A549 (cell line): ENCODE data around the gene FKBP8. TPM values are rescaled to one million over a fixed set of nuclear protein-coding genes. Genes with fewer than 3 reads are reported as not detected.

ENCODE experiments used
- ATAC-seq, 2 experiments: fragments of 200-7000 bp in 1 of 2; fragments of >200 bp in 1 of 2; cut with Nextera tagmentation in 1 of 2; cut with Tn5 transposase in 1 of 2; 3 replicates each; pipeline versions ENCODE4 v1.8.0 to v1.9.1; 2018 to 2020; ENCODE audit warnings: mild to moderate bottlenecking in 1 of 2, moderate library complexity in 1 of 2
- CTCF ChIA-PET: fragments of 300-600 bp; sonication (Branson Sonifier 250); formaldehyde crosslinking; extraction: SDS; loops from one replicate; lab custom pipeline; 2021; ENCODE audit warnings: antibody characterized with exemption, inconsistent platforms; lab: Yijun Ruan, JAX
- POLR2A ChIA-PET: fragments of 350-600 bp; formaldehyde crosslinking; extraction: SDS; loops from one replicate; lab custom pipeline; 2021; ENCODE audit warnings: antibody characterized with exemption, inconsistent platforms; lab: Yijun Ruan, JAX
- DNase-seq, 2 experiments: peaks; one replicate each; pipeline versions ENCODE4 v3.0.0 to v3.0.0-alpha.2; 2011 to 2016; ENCODE audit warnings: low read depth in 1 of 2, low spot score in 1 of 2
- FAIRE-seq: peaks from 2 replicates; lab custom pipeline; 2011; peaks lifted over from hg19 to GRCh38; lab: Jason Lieb, UNC
- H3K27ac ChIP-seq, 2 experiments: fragments of >200 bp; sonication (Bioruptor Twin); formaldehyde crosslinking; 3 replicates each; pipeline ENCODE4 v1.5.1; 2016 to 2017
- H3K4me1 ChIP-seq: fragments of >200 bp; sonication (Bioruptor Twin); formaldehyde crosslinking; 3 replicates; pipeline ENCODE4 v1.6.1; 2016
- H3K4me2 ChIP-seq: fragments of >200 bp; sonication (Bioruptor Twin); formaldehyde crosslinking; 3 replicates; pipeline ENCODE4 v1.6.1; 2016
- H3K4me3 ChIP-seq: fragments of >200 bp; sonication (Bioruptor Twin); formaldehyde crosslinking; 3 replicates; pipeline ENCODE4 v1.5.1; 2016
- H3K9me3 ChIP-seq: fragments of >200 bp; sonication (Bioruptor Twin); formaldehyde crosslinking; 3 replicates; pipeline ENCODE4 v1.6.1; 2016
- CBX8 ChIP-seq: fragments of 200-600 bp; sonication (generic); IDR thresholded peaks from 2 replicates; pipeline ENCODE4 v1.6.1; 2016
- HDAC2 ChIP-seq: fragments of 200-600 bp; sonication (generic); IDR thresholded peaks from 2 replicates; pipeline ENCODE4 v1.6.1; 2016
- HOXA7 ChIP-seq: fragments of 250-450 bp; sonication (Bioruptor Pico); IDR thresholded peaks from 2 replicates; pipeline ENCODE4 v1.5.0; 2020; ENCODE audit warnings: mild to moderate bottlenecking, moderate library complexity
- HOXB5 ChIP-seq: fragments of 250-450 bp; sonication (Bioruptor Pico); IDR thresholded peaks from 2 replicates; pipeline ENCODE4 v1.5.0; 2020; ENCODE audit warnings: mild to moderate bottlenecking, moderate library complexity
- JUN ChIP-seq, 2 experiments: fragments of >200 bp; sonication (Bioruptor Twin); formaldehyde crosslinking; IDR thresholded peaks; 2 replicates in 1 of 2; 3 replicates in 1 of 2; pipeline ENCODE4 v1.6.1; 2016 to 2017
- KDM1A ChIP-seq: fragments of 200-600 bp; sonication (generic); IDR thresholded peaks from 2 replicates; pipeline ENCODE4 v1.6.1; 2016; ENCODE audit warnings: low read depth, mild to moderate bottlenecking
- KDM5A ChIP-seq: fragments of 200-600 bp; sonication (generic); IDR thresholded peaks from 2 replicates; pipeline ENCODE4 v1.6.1; 2016; ENCODE audit warnings: antibody characterized with exemption, mild to moderate bottlenecking
- MAFK ChIP-seq: fragments of 450-650 bp; IDR thresholded peaks from 2 replicates; pipeline ENCODE4 v1.6.1; 2014; ENCODE audit not compliant: partially characterized antibody
- MYC ChIP-seq: IDR thresholded peaks from 2 replicates; pipeline ENCODE4 v1.6.1; 2012; ENCODE audit warnings: mild to moderate bottlenecking, inconsistent platforms, low read length, improper control_type of control experiment, borderline replicate concordance
- PHF8 ChIP-seq: fragments of 200-600 bp; sonication (generic); IDR thresholded peaks from 2 replicates; pipeline ENCODE4 v1.6.1; 2016; ENCODE audit warnings: low read depth, mild to moderate bottlenecking, antibody characterized with exemption, moderate library complexity, borderline replicate concordance
- POLR2A ChIP-seq: IDR thresholded peaks from 2 replicates; pipeline ENCODE4 v1.6.1; 2012; ENCODE audit warnings: mild to moderate bottlenecking, low read length
- TFCP2L1 ChIP-seq: fragments of 250-450 bp; sonication (Bioruptor Pico); IDR thresholded peaks from 2 replicates; pipeline ENCODE4 v1.5.0; 2021; ENCODE audit warnings: mild to moderate bottlenecking
- WGBS: methylation state at CpG from one replicate; pipeline ENCODE4 v1.1.6; 2017; ENCODE audit errors: missing lambda C conversion rate; 5-methylcytosine and 5-hydroxymethylcytosine counted together
- polyA plus RNA-seq, 4 experiments: library from polyadenylated mRNA; depleted of rRNA in 3 of 4; stranded (reverse); fragments of >200 nt; fragmentation: RNase III in 1 of 4; extraction: RNeasy Plus Mini Kit Qiagen cat#74134 plus additional on column Dnase treatment in 1 of 4; gene quantifications; 2 replicates in 3 of 4; 3 replicates in 1 of 4; pipeline ENCODE4 v1.2.3, GENCODE V29; 2011 to 2017
- TF ChIP-seq, protein P1 (sequence below): fragments of >200 bp; sonication (Bioruptor Twin); formaldehyde crosslinking; IDR thresholded peaks from 3 replicates; pipeline ENCODE4 v1.6.1; 2016
- TF ChIP-seq, protein P2 (sequence below): fragments of 450-650 bp; IDR thresholded peaks from 2 replicates; pipeline ENCODE4 v1.6.1; 2014; ENCODE audit warnings: antibody characterized with exemption
- TF ChIP-seq, protein P3 (sequence below): IDR thresholded peaks from 2 replicates; pipeline ENCODE4 v1.6.1; 2012
- TF ChIP-seq, protein P4 (sequence below): IDR thresholded peaks from 2 replicates; pipeline ENCODE4 v1.6.1; 2012; ENCODE audit warnings: low read depth, borderline replicate concordance

FKBP8 gene
- polyA plus RNA-seq, 2 of the 4 experiments (the other 2 are of a cell fraction) = 56.1 to 123 TPM

DNA sequence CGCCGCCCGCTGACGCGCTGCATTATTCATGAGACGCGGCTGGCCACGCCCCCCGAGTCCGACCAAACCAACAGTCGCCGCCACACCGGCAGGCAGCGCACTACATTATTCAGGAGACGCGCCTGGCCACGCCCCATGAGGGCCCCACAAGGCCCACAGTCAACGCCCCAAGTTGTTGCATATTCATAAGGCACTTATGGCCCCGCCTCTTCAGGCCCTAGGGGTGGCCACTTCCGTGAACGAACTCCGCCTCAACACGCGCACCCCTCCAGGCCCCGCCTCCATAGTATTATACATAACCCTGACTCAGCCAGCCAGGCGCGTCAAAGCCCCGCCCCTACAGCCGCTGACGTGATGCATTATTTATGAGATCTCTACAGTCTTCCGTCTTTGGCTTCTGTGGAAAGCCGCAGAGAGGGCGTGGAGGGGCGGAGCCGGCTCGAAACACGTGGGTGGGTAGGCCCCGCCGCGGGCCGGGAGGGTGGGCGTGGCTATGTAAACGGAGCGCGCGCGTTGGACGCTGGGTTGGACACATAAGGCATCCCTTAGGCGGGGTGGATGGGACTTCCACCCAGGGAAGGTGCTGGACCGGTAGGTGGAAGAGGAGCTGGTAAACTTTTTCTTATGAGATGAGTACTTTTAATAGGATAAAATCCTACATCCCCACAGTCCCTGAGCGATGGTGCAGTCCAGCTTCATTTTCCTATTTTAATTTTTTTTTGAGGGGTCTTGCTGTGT lies 21.1 kb downstream of the FKBP8 start:
- H3K4me2 ChIP-seq = peak overlapping the region; percentile 50
- WGBS = 2% methylated on average over 18 of the region's 51 CpGs
- peak; percentile 88 to 100 for DNase-seq
- CTCF ChIA-PET = interaction anchor here (0.6 to 1.4 kb wide), 8 partner anchors 40 to 455 kb away, joined by 3 to 6 read pairs (median 3); no protein-coding TSS in a partner anchor
- H3K27ac ChIP-seq = peak overlapping the region; percentile 51 to 97
- 0 out of 2 replicates have a peak, but pooled peaks have one; percentile 65 for TF ChIP-seq KDM1A
- peak; percentile 67; the same call in 1 of the 2 replicates for TF ChIP-seq PHF8
- TF ChIP-seq MYC = peak; percentile 74
- TF ChIP-seq, protein P1, sequence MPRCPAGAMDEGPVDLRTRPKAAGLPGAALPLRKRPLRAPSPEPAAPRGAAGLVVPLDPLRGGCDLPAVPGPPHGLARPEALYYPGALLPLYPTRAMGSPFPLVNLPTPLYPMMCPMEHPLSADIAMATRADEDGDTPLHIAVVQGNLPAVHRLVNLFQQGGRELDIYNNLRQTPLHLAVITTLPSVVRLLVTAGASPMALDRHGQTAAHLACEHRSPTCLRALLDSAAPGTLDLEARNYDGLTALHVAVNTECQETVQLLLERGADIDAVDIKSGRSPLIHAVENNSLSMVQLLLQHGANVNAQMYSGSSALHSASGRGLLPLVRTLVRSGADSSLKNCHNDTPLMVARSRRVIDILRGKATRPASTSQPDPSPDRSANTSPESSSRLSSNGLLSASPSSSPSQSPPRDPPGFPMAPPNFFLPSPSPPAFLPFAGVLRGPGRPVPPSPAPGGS = peak; percentile 50; the same call in 1 of the 3 replicates
- TF ChIP-seq POLR2A = peak; percentile 62
- TF ChIP-seq, protein P2, sequence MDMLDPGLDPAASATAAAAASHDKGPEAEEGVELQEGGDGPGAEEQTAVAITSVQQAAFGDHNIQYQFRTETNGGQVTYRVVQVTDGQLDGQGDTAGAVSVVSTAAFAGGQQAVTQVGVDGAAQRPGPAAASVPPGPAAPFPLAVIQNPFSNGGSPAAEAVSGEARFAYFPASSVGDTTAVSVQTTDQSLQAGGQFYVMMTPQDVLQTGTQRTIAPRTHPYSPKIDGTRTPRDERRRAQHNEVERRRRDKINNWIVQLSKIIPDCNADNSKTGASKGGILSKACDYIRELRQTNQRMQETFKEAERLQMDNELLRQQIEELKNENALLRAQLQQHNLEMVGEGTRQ = peak; percentile 46; the same call in 1 of the 2 replicates
- TF ChIP-seq MAFK = peak; percentile 87
- TF ChIP-seq, protein P3, sequence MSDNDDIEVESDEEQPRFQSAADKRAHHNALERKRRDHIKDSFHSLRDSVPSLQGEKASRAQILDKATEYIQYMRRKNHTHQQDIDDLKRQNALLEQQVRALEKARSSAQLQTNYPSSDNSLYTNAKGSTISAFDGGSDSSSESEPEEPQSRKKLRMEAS = peak; percentile 21
- TF ChIP-seq CBX8 = no peak
- TF ChIP-seq, protein P4, sequence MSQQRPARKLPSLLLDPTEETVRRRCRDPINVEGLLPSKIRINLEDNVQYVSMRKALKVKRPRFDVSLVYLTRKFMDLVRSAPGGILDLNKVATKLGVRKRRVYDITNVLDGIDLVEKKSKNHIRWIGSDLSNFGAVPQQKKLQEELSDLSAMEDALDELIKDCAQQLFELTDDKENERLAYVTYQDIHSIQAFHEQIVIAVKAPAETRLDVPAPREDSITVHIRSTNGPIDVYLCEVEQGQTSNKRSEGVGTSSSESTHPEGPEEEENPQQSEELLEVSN = no peak
- no peak for TF ChIP-seq HDAC2
- no peak for TF ChIP-seq HOXA7 (CRISPR knock-in tag)
- TF ChIP-seq, all 56 proteins: peak for 8
- H3K4me1 ChIP-seq = peaks cover 9% of the 10 kb centered on the region
- ATAC-seq (peak; percentile 88 to 91), FAIRE-seq (no peak)
- no peaks in the 10 kb centered on the region for H3K9me3 ChIP-seq
- H3K4me3 ChIP-seq = peak overlapping the region; percentile 100
- POLR2A ChIA-PET = interaction anchor here (0.7 to 1.0 kb wide), 2 partner anchors 35 to 36 kb away, joined by 3 to 5 read pairs; partner anchors contain the start of gene KXD1

DNA sequence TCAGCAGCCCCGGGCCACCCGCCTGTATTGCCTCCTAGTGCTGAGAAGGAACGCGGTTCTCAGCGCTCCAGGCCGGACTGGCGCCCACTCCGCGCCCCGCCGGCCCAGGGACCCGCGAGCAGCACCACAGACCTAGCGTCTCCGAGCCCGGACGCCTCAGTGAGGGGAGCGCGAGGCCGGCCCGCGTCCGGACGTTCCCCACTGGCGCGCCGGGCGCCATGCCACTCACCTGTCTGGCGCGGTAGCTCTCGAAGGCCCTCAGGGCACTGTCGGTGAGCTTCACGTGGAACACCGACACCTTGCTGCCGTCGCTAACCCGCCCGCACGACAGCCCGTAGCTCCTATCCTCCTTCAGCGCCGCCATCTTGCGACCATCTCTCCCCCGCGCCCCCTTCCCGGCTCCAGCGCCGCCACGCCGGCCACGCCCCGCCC lies 21.7 kb downstream of the FKBP8 start, which contains the start of gene ELL:
ELL (minus strand) TSS at position 379 of the 432 bp plus-strand sequence; CDS start at position 364, 15 bp downstream.
- no peak for DNase-seq
- Histone ChIP-seq H3K4me3 (peak within 1 kb of the TSS; percentile 100), H3K9me3 (no peaks in the 10 kb centered on the region), H3K4me1 (peaks cover 9% of the 10 kb centered on the region), H3K4me2 (peak within 1 kb of the TSS; percentile 99), H3K27ac (peak within 1 kb of the TSS; percentile 96 to 97)
- FAIRE-seq = no peak
- ChIA-PET POLR2A (interaction anchor here (1.0 to 2.4 kb wide), 2 partner anchors 36 to 68 kb away, joined by 5 to 10 read pairs; partner anchors contain the start of gene KXD1), CTCF (interaction anchor here (0.6 to 4.0 kb wide), 9 partner anchors 16 to 70 kb away, joined by 3 to 25 read pairs (median 3); no protein-coding TSS in a partner anchor)
- WGBS = no CpG with 5 or more reads among the region's 52 CpGs
- ATAC-seq = peak; percentile 17 to 26
- TF ChIP-seq, protein P1 = peak; percentile 48; the same call in 1 of the 3 replicates
- TF ChIP-seq POLR2A (peak; percentile 89), HOXB5 (CRISPR knock-in tag) (no peak), HDAC2 (no peak), TFCP2L1 (CRISPR knock-in tag) (no peak), PHF8 (peak; percentile 85; the same call in 1 of the 2 replicates), KDM5A (peak; percentile 25; the same call in 1 of the 2 replicates), JUN (IDR thresholded peaks at IDR 0.05) (peak in 1 of 2 experiments; percentile 42; a peak in 1 of 5 replicates)
